Astrocyte (in vitro differentiated cells and primary cell): ENCODE data around the gene KCP.

Experiments
- EZH2 ChIP-seq: IDR thresholded peaks from 2 replicates; pipeline ENCODE4 v1.6.1; 2012; ENCODE audit warnings: mild to moderate bottlenecking, low read length, inconsistent platforms; ENCODE audit not compliant: insufficient read depth
- TF ChIP-seq, protein P1 (sequence below): IDR thresholded peaks from 2 replicates; pipeline ENCODE4 v1.5.1; 2011; ENCODE audit warnings: low read depth, mild to moderate bottlenecking, inconsistent platforms, low read length, moderate library complexity; ENCODE audit not compliant: insufficient read depth

GRCh38 chr7:128936798-128937197, 26.3 kb upstream of the KCP start:
- TF ChIP-seq, protein P1, sequence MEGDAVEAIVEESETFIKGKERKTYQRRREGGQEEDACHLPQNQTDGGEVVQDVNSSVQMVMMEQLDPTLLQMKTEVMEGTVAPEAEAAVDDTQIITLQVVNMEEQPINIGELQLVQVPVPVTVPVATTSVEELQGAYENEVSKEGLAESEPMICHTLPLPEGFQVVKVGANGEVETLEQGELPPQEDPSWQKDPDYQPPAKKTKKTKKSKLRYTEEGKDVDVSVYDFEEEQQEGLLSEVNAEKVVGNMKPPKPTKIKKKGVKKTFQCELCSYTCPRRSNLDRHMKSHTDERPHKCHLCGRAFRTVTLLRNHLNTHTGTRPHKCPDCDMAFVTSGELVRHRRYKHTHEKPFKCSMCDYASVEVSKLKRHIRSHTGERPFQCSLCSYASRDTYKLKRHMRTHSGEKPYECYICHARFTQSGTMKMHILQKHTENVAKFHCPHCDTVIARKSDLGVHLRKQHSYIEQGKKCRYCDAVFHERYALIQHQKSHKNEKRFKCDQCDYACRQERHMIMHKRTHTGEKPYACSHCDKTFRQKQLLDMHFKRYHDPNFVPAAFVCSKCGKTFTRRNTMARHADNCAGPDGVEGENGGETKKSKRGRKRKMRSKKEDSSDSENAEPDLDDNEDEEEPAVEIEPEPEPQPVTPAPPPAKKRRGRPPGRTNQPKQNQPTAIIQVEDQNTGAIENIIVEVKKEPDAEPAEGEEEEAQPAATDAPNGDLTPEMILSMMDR, result no peak
- no peak for TF ChIP-seq EZH2
